Stimulated activated CD4-positive, alpha-beta T cell treated with anti-CD3 and anti-CD28 coated beads, Interleukin-2, amount 100 ng/mL, for 24 hours (primary cell): Measurements from ENCODE around the gene SLC16A3.
"Not testable (repeated sequence)": the region's sequence is repeated elsewhere in the genome, so short reads cannot be mapped to it uniquely, and the experiment has no call there.

Experiments
- DNase-seq, 2 donors: peaks; one replicate each; pipeline ENCODE4 v3.0.0-alpha.2; 2020

SLC16A3 gene

DNA sequence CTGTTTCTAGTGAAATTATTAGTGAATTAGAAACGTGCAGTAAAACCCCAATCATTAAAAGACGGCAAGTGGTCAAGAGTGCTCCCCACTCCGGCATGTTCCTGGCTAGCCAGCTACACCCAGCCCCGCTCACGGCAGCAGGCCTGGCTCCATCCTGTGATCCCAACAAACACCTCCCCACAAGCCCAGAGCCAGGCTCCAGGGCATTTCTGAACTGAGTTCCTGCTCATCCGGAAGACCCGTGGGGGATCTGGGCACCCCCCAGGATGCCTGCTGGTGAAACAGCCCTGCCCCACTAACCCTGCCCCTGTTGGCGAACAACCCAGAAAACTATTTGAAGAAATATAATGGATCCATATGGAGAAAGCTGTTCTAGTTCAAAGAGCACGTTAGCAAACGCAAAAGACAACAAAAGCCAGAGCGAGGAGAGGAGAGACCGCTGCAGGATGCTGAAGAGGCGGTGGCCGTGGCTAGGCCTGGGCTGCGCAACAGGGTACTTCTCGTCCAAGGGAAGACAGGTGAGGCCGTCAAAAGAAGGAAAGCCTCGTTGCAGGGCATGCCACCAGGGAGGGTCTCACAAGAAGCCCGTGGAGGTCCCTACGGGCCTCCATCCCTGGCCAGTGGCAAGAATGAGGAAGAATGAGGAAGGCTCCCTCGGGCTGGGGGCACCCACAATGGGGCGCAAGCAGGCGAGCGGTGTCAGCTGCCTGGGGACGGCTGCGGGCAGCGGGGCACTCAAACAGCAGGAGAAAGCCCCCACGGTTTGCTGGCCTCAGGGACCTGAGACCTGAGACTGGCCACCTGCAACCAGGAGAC, 19.2 kb downstream of the SLC16A3 start:
- DNase-seq = no peak

DNA sequence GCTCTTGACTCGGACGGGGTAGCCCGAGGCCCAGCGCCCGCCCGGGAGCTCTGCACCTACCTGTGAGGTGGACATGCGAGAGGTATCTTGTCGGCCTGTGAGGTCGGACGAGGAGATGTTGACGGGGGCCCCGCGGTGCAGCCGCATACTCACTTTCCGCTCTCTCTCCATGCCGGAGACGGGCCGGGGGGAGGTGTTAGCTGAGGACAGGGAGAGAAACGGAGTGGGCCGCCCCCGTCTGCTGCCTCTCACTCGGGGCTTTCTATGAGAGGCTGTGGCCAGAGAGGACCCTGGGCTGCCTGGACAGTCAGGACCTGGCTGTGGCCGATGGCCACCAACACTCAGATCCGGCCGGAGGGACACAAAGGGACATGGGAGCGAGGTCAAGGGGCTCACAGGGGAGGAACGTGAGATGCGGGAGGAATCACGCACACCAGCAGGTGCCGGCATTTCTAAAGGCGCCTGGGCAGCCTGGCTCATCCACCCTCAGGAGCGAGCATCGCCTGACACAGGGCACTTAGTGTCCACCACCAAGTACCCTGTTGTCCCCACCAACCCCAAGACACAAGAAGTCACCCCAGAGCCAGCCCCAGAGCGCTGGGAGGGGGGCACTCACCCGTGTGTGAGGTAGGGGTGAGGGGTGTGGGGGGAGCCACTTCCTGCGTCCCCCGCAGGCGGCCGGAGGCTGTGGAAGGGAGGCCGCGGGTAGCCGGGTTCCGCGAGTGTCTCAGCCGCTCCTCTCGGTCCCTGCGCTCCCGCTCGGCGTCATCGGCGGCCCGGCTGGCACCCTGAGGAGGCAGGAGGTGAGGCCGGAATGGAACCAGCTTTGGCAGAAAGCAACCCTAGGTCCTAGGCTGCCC, 20.2 kb downstream of the SLC16A3 start:
- DNase-seq = no peak

- DNase-seq = no peak
Measured at GRCh38 chr17:82249896-82250581, 21.2 kb downstream of the SLC16A3 start.

- no peak for DNase-seq
Measured at GRCh38 chr17:82250868-82251500, 22.1 kb downstream of the SLC16A3 start.

DNA sequence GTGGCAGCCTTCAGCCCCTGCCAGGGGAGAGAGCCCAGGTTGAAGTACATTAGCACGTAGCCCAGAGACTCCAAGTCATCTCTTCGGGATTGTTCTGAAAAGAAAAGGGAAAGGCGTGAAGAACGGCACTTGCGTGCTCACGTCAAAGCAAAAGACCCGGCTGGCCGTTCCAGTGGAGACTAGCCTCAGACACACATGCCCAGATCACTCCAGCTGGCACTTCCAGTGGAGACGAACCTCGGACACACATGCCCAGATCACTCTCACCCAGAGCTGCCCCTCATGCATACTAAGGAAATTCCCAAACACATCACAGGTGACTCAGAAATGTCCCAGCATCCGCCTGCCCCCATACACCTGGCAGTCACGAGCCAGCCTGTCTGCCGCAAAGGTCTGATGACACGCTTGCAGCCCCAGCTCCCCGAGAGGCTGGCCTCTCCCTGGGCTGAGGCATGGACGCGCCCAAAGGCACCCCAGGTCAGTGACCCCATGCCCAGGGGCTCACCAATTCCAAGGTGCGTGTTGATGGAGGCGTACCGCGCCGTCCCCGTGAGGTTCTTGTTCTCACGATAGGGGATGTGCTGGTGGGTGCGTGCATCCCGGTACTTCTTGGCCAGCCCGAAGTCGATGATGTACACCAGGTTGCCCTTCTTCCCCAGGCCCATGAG, 23.8 kb downstream of the SLC16A3 start:
- no peak for DNase-seq

DNA sequence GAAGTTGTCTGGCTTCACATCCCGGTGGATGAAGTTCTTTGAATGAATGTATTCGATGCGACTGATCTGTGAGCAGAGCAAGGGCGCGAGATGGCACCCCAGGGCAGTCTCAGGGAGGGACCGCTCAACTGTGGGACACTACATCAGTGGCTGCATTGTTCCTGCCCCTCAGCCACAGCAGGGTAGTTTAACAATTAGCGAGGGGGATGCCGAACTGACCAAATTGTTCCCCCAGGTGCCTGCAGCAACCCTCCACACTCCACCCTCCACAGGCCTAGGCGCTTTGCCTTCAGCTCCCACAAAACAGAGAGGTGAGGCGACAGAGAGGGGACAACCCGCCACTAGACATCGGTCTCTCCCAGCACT, 24.3 kb downstream of the SLC16A3 start:
- no peak for DNase-seq

- DNase-seq = not testable (repeated sequence)
Measured at GRCh38 chr17:82254096-82254495, 25.3 kb downstream of the SLC16A3 start.

DNA sequence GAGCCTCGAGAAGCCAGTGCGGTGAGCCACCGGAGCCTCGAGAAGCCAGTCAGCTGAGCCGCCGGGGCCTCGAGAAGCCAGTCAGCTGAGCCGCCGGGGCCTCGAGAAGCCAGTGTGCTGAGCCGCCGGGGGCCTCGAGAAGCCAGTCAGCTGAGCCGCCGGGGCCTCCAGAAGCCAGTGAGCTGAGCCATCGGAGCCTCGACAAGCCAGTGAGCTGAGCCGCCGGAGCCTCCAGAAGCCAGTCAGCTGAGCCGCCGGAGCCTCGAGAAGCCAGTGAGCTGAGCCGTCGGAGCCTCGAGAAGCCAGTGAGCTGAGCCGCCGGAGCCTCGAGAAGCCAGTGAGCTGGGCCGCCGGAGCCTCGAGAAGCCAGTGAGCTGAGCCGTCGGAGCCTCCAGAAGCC, 25.9 kb downstream of the SLC16A3 start:
- DNase-seq = not testable (repeated sequence)

GRCh38 chr17:82255402-82255972, 26.6 kb downstream of the SLC16A3 start:
- no peak for DNase-seq

DNA sequence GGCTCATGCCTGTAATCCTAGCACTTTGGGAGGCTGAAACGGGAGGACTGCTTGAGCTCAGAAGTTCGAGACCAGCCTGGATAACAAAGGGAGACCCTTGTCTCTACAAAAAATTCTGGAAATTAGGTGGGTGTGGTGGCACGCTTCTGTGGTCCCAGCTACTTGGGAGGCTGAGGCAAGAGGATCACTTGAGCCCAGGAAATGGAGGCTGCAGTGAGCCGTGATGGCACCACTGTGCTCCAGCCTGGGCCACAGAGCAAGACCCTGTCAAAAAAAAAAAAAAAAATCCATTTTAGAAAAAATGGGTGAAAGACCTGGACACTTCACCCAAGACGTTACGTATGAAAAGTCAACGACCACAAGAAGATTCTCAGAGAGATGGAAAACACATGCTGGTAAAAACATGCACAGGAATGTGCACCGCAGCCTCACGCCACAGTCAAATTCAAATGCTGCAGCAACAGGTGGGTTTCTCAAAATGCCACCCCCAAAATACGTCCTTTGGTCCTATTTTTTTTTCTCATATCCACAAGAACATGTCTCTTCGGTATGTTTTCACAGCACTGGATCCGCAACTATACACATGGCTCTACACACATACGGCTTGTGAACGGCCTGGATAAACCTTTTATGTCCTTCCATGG, 27.5 kb downstream of the SLC16A3 start:
- no peak for DNase-seq

- peak; percentile 63 to 67 for DNase-seq
Measured at GRCh38 chr17:82257473-82257872, 28.6 kb downstream of the SLC16A3 start.

- no peak for DNase-seq
Measured at GRCh38 chr17:82258555-82258954, 29.7 kb downstream of the SLC16A3 start.

GRCh38 chr17:82259972-82260961, 31.4 kb downstream of the SLC16A3 start:
- not testable (repeated sequence) for DNase-seq

DNA sequence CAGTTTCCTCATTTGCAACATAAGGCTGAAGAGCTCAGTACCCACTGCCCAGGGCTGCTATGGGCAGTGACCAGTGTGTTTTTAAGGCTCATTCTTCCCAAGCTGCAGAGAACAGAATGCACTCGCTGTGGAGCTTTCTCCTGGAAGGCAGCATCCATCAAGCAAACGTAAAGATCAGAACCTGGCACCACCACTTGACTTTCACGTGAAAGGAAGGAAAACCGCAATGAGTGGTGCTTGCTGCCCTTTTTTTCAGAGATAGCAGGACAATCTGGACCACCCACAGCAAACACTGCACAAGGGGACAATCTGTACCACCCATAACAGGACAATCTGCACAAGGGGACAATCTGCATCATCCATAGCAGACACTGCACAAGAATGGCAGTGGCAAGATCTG, 33.5 kb downstream of the SLC16A3 start:
- DNase-seq = no peak

DNA sequence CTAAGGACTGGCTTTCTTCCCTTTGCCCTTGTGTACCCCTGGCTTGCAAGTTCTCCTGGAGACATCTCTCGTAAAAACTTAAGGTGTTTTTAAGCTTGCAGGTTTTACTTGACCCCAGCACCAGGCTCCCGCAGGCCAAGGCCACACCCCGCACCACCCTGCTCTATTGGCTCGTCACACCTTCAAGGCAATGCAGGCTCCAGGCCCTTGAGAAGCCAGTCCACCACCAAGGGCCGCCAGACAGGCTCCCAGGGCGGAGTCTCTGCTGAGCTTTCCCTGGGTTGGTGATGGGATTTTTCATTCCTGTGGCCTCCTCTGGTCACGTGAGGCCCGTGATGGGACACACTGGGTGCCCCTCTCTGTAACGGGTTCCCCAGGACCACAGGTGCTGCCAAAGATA, 34.8 kb downstream of the SLC16A3 start:
- DNase-seq = no peak

- no peak for DNase-seq
Measured at GRCh38 chr17:82266142-82266541, 37.3 kb downstream of the SLC16A3 start.

GRCh38 chr17:82267575-82268379, 38.9 kb downstream of the SLC16A3 start:
- DNase-seq = peak in 1 of 2 donors; percentile 58

DNA sequence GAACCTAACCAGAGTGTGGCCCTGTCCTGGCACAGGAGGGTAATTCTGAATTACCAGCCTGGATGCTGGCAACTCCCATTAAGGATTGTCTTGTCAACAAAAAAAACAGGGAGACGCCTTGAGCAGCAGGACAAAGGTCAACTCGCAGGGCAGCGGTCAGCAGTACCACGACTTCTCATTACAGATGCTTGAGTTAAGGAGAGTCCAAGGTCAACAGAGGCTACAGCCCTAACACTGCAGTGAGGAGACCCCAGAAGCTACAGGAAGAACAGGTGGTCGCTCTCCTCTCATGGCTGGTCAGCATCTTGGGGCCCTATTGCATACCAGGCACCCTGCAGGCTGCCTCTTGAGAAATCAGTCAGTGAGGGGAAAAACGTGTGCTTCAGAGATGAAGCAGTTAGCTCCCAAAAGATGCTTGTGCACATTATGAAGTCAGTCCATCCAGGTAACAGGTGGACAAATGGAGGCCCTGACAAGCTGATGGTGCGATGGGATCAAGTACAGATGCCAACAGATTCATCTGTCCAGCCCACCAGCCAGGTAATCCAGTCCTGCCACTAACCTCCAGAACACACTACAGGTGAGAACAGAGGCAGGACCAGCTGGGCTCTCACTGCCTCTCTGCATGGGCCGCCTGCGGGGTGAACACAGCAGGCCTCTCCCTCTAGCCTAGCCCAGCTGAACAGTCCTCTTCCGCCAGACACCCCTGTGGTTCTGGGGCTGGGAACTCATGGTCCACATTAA, 40.5 kb downstream of the SLC16A3 start:
- no peak for DNase-seq
